Calu3 (cell line): ENCODE data around the gene ARR3. TPM values are rescaled to one million over a fixed set of nuclear protein-coding genes. Genes with fewer than 3 reads are reported as not detected.

ENCODE experiments used
- Bru-seq: library from RNA; stranded (reverse); fragments of 400-500 nt; gene quantifications from one replicate; lab custom pipeline; 2021; lab: Mats Ljungman, UMichigan
- BruChase-seq, 2 experiments: library from RNA; stranded (reverse); fragments of 400-500 nt; gene quantifications; one replicate each; lab custom pipeline; 2021; lab: Mats Ljungman, UMichigan
- BruUV-seq: library from RNA; stranded (reverse); fragments of 400-500 nt; replicated peaks from 2 replicates; lab custom pipeline; 2021; lab: Mats Ljungman, UMichigan
- CTCF ChIA-PET: fragments of 300-600 bp; sonication (Branson Sonifier 250); formaldehyde crosslinking; loops from one replicate; lab custom pipeline; 2022; ENCODE audit warnings: antibody characterized with exemption; lab: Charles Lee
- DNase-seq: peaks from one replicate; pipeline ENCODE4 v3.0.0; 2022
- H3K27ac Mint-ChIP-seq: one replicate; pipeline ENCODE4 v1.8.0; 2022; ENCODE audit warnings: mixed read lengths; ENCODE audit not compliant: unreplicated experiment
- H3K27me3 Mint-ChIP-seq: one replicate; pipeline ENCODE4 v1.8.0; 2022; ENCODE audit warnings: mixed read lengths; ENCODE audit not compliant: unreplicated experiment
- H3K36me3 Mint-ChIP-seq: one replicate; pipeline ENCODE4 v1.8.0; 2022; ENCODE audit warnings: mild to moderate bottlenecking, moderate library complexity, mixed read lengths; ENCODE audit not compliant: insufficient read depth, unreplicated experiment
- H3K4me1 Mint-ChIP-seq: one replicate; pipeline ENCODE4 v1.8.0; 2022; ENCODE audit warnings: mild to moderate bottlenecking, low read depth, mixed read lengths; ENCODE audit not compliant: unreplicated experiment
- H3K4me3 Mint-ChIP-seq: one replicate; pipeline ENCODE4 v1.8.0; 2022; ENCODE audit warnings: mild to moderate bottlenecking, low read depth, moderate library complexity, mixed read lengths; ENCODE audit not compliant: unreplicated experiment
- H3K9me3 Mint-ChIP-seq: one replicate; pipeline ENCODE4 v1.8.0; 2022; ENCODE audit warnings: low read depth, mixed read lengths; ENCODE audit not compliant: unreplicated experiment
- CTCF ChIP-seq: fragments of 200-600 bp; IDR thresholded peaks from one replicate; pipeline ENCODE4 v1.8.0; 2022; ENCODE audit warnings: antibody characterized with exemption; ENCODE audit not compliant: unreplicated experiment
- intact Hi-C: fragments of 100-400 bp; cut with micrococcal nuclease; formaldehyde crosslinking; loops from one replicate; pipeline ENCODE4 v1.10.0; 2022; ENCODE audit not compliant: unreplicated experiment
- long read RNA-seq: library from polyadenylated mRNA; stranded (forward); transcript quantifications from one replicate; pipeline ENCODE4 v2.0.0, GENCODE V29; 2022
- total RNA-seq: library from RNA; stranded (reverse); gene quantifications from 2 replicates; pipeline ENCODE4 v1.2.3, GENCODE V29; 2022

Gene ARR3
- not detected in 2 replicates for total RNA-seq
- Bru-seq, nascent RNA, result not detected
- percentile 3 among the genes with signal in this experiment for BruChase-seq, experiment 1, labeled RNA remaining after a 6-hour chase
- not detected for BruChase-seq, experiment 2, labeled RNA remaining after a 2-hour chase
- long read RNA-seq, result 0 reads

GRCh38 chrX:70268034-70268433 is at the start of gene ARR3:
Gene ARR3 (plus strand): TSS chrX:70268334. CDS start chrX:70269386, 1,052 bp downstream.
- no peak for DNase-seq
- Mint-ChIP-seq H3K9me3 (no peaks in the 10 kb centered on the region), H3K4me3 (no peak within 1 kb of the TSS), H3K27ac (no peak within 1 kb of the TSS), H3K4me1 (no peaks in the 10 kb centered on the region), H3K27me3 (peaks cover 32% of the 10 kb centered on the region), H3K36me3 (no peaks in the 10 kb centered on the region)
- no peak for TF ChIP-seq CTCF
- no TSS peak for BruUV-seq
- intact Hi-C loops, result no loop called here
- CTCF ChIA-PET, result interaction anchor here (0.7 kb wide), 1 partner anchor 617 kb away, joined by 3 read pairs; no protein-coding TSS in a partner anchor

- Mint-ChIP-seq H3K27ac (no peak overlapping the region), H3K4me1 (no peaks in the 10 kb centered on the region), H3K4me3 (no peak overlapping the region), H3K27me3 (no peaks in the 10 kb centered on the region), H3K36me3 (no peaks in the 10 kb centered on the region), H3K9me3 (no peaks in the 10 kb centered on the region)
- intact Hi-C loops, result no loop called here
- no peak for TF ChIP-seq CTCF
- DNase-seq, result peak; percentile 11
- CTCF ChIA-PET, result no interaction called here
- no TSS peak for BruUV-seq
These were observed 48.0 kb upstream of the ARR3 start for GRCh38 chrX:70219938-70220764.

GRCh38 chrX:70226048-70226447 is 42.1 kb upstream of the ARR3 start:
- intact Hi-C loops, result no loop called here
- no peak for DNase-seq
- H3K36me3 Mint-ChIP-seq, result no peaks in the 10 kb centered on the region
- CTCF ChIA-PET, result interaction anchor here (0.6 kb wide), 1 partner anchor 34 kb away, joined by 6 read pairs; the partner anchor contains the start of gene P2RY4
- H3K27me3 Mint-ChIP-seq, result no peaks in the 10 kb centered on the region
- TF ChIP-seq CTCF, result no peak
- H3K9me3 Mint-ChIP-seq, result no peaks in the 10 kb centered on the region
- H3K4me3 Mint-ChIP-seq, result no peak overlapping the region
- H3K27ac Mint-ChIP-seq, result no peak overlapping the region
- H3K4me1 Mint-ChIP-seq, result no peaks in the 10 kb centered on the region
- BruUV-seq, result no TSS peak

GRCh38 chrX:70226687-70227086 is 41.4 kb upstream of the ARR3 start:
- CTCF ChIA-PET, result interaction anchor here (0.6 kb wide), 1 partner anchor 33 kb away, joined by 6 read pairs; the partner anchor contains the start of gene P2RY4
- H3K27ac Mint-ChIP-seq, result no peak overlapping the region
- TF ChIP-seq CTCF, result no peak
- no peaks in the 10 kb centered on the region for H3K9me3 Mint-ChIP-seq
- no TSS peak for BruUV-seq
- no peaks in the 10 kb centered on the region for H3K36me3 Mint-ChIP-seq
- DNase-seq, result no peak
- no peak overlapping the region for H3K4me3 Mint-ChIP-seq
- intact Hi-C loops, result no loop called here
- H3K4me1 Mint-ChIP-seq, result no peaks in the 10 kb centered on the region
- H3K27me3 Mint-ChIP-seq, result no peaks in the 10 kb centered on the region
